Activated CD4-positive, alpha-beta T cell treated with anti-CD3 and anti-CD28 coated beads for 36 hours (primary cell): ENCODE measurements around the gene HCFC1R1. TPM values are rescaled to one million over a fixed set of nuclear protein-coding genes. Genes with fewer than 3 reads are reported as not detected.

Experiments used
- ATAC-seq: fragments of 200-7000 bp; cut with Tn5 transposase; one replicate; pipeline ENCODE4 v1.10.0; 2021; ENCODE audit warnings: mild to moderate bottlenecking, moderate library complexity
- CTCF ChIA-PET: fragments of 350-600 bp; sonication (Branson Sonifier 250); formaldehyde crosslinking; loops from one replicate; lab custom pipeline; 2021; ENCODE audit warnings: antibody characterized with exemption; lab: Charles Lee
- POLR2A ChIA-PET: fragments of 350-600 bp; sonication (Branson Sonifier 250); formaldehyde crosslinking; loops from one replicate; lab custom pipeline; 2021; ENCODE audit warnings: antibody characterized with exemption, inconsistent platforms; lab: Charles Lee
- DNase-seq: peaks from one replicate; pipeline ENCODE4 v3.0.0-alpha.2; 2020
- H3K27ac Mint-ChIP-seq: one replicate; pipeline ENCODE4 v1.8.0; 2021; ENCODE audit warnings: mixed read lengths
- H3K27me3 Mint-ChIP-seq: one replicate; pipeline ENCODE4 v1.8.0; 2021; ENCODE audit warnings: mixed read lengths
- H3K36me3 Mint-ChIP-seq: one replicate; pipeline ENCODE4 v1.8.0; 2021; ENCODE audit warnings: low read depth, mixed read lengths
- H3K4me1 Mint-ChIP-seq: one replicate; pipeline ENCODE4 v1.8.0; 2021; ENCODE audit warnings: mixed read lengths
- H3K4me3 Mint-ChIP-seq: one replicate; pipeline ENCODE4 v1.8.0; 2021; ENCODE audit warnings: mild to moderate bottlenecking, moderate library complexity, mixed read lengths
- H3K9me3 Mint-ChIP-seq: one replicate; pipeline ENCODE4 v1.8.0; 2021; ENCODE audit warnings: low read depth, mixed read lengths
- intact Hi-C, 2 experiments: fragments of 100-400 bp; cut with DNase I in 1 of 2; cut with micrococcal nuclease in 1 of 2; formaldehyde crosslinking; loops; one replicate each; pipeline versions ENCODE4 v1.14.2 to v1.15.1; 2022 to 2024; cut with DNase I, micrococcal nuclease
- total RNA-seq, 2 experiments: library from RNA; stranded (reverse); gene quantifications; one replicate each; pipeline ENCODE4 v1.2.3, GENCODE V29; 2021

HCFC1R1 gene
- total RNA-seq, 2 experiments from 2014 or later = 30.0 to 30.7 TPM

GRCh38 chr16:3008690-3009037 is 15.1 kb downstream of the HCFC1R1 start:
- peaks cover 26% of the 10 kb centered on the region for H3K4me1 Mint-ChIP-seq
- ChIA-PET CTCF (interaction anchor here (0.5 kb wide), 1 partner anchor 22 kb away, joined by 3 read pairs; no protein-coding TSS in a partner anchor), POLR2A (no interaction called here)
- no peak overlapping the region for H3K4me3 Mint-ChIP-seq
- H3K36me3 Mint-ChIP-seq = no peaks in the 10 kb centered on the region
- ATAC-seq (no peak), DNase-seq (no peak)
- peaks cover 11% of the 10 kb centered on the region for H3K27me3 Mint-ChIP-seq
- H3K9me3 Mint-ChIP-seq = no peaks in the 10 kb centered on the region
- intact Hi-C loops = no loop called here
- H3K27ac Mint-ChIP-seq = no peak overlapping the region

- Mint-ChIP-seq H3K36me3 (no peaks in the 10 kb centered on the region), H3K4me1 (peaks cover 26% of the 10 kb centered on the region), H3K4me3 (no peak overlapping the region), H3K27ac (no peak overlapping the region), H3K27me3 (peaks cover 11% of the 10 kb centered on the region), H3K9me3 (no peaks in the 10 kb centered on the region)
- intact Hi-C loops = no loop called here
- CTCF ChIA-PET = interaction anchor here (0.5 to 9.6 kb wide), 7 partner anchors 12 to 51 kb away, joined by 3 to 130 read pairs (median 3); partner anchors contain the start of gene TNFRSF12A
- POLR2A ChIA-PET = interaction anchor here (0.6 to 1.0 kb wide), 3 partner anchors 12 to 1262 kb away, joined by 3 to 5 read pairs (median 3); partner anchors contain the start of gene TNFRSF12A
- no peak for ATAC-seq
- DNase-seq = peak; percentile 25
Measured at GRCh38 chr16:3007957-3008689, 15.6 kb downstream of the HCFC1R1 start.

- no peaks in the 10 kb centered on the region for H3K36me3 Mint-ChIP-seq
- H3K4me1 Mint-ChIP-seq = peaks cover 23% of the 10 kb centered on the region
- CTCF ChIA-PET = interaction anchor here (0.7 to 9.6 kb wide), 7 partner anchors 13 to 52 kb away, joined by 3 to 130 read pairs (median 3); partner anchors contain the start of gene TNFRSF12A
- H3K9me3 Mint-ChIP-seq = no peaks in the 10 kb centered on the region
- H3K27me3 Mint-ChIP-seq = peaks cover 9% of the 10 kb centered on the region
- ATAC-seq = no peak
- intact Hi-C loops = no loop called here
- no peak overlapping the region for H3K4me3 Mint-ChIP-seq
- no peak overlapping the region for H3K27ac Mint-ChIP-seq
- DNase-seq = no peak
- POLR2A ChIA-PET = interaction anchor here (0.6 to 1.0 kb wide), 3 partner anchors 13 to 1262 kb away, joined by 3 to 5 read pairs (median 3); partner anchors contain the start of gene TNFRSF12A
Measured at GRCh38 chr16:3007059-3007956, 16.4 kb downstream of the HCFC1R1 start.

DNA sequence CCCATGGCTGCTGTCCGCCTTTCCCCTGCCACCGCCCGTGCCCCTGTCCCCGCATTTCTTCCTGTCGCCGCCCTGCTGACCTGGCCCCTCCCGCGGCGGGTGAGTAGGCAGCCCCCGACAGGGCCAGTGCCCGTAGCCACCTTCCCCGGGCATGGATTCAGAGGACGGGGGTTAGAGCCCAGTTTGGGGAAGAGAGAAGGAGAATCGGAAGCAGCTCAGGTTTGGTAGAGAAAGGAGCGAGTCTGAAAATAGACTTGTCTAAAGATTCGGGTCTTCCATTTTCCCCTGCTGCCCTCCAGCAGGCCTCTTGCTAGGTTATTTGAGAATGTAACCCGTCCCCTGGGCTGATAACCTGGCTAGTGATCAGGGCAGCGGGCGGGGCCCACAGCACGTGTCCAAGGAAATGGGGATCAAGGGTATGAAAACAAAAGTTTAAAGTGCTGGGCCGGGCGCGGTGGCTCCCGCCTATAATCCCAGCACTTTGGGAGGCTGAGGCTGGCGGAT is 18.9 kb downstream of the HCFC1R1 start:
- Mint-ChIP-seq H3K36me3 (no peaks in the 10 kb centered on the region), H3K4me1 (peaks cover 23% of the 10 kb centered on the region), H3K27me3 (peaks cover 6% of the 10 kb centered on the region), H3K9me3 (no peaks in the 10 kb centered on the region), H3K27ac (no peak overlapping the region), H3K4me3 (no peak overlapping the region)
- ChIA-PET CTCF (interaction anchor here (1.3 to 9.6 kb wide), 3 partner anchors 27 to 121 kb away, joined by 3 to 130 read pairs (median 3); partner anchors contain the start of gene KREMEN2), POLR2A (no interaction called here)
- no peak for ATAC-seq
- DNase-seq = no peak
- intact Hi-C loops = loop anchor here (1.0 to 2.0 kb wide), 4 partner anchors 15 to 36 kb away; partner anchors contain the start of genes TNFRSF12A (in 2 of the 2) and PAQR4 (in 1 of the 2)

GRCh38 chr16:3004319-3004718 is 19.4 kb downstream of the HCFC1R1 start:
- ATAC-seq = peak; percentile 10
- POLR2A ChIA-PET = interaction anchor here (0.7 to 1.2 kb wide), 6 partner anchors 16 to 463 kb away, joined by 3 to 5 read pairs (median 4); partner anchors contain the start of genes FLYWCH2 and TNFRSF12A
- intact Hi-C loops = loop anchor here (1.0 to 2.0 kb wide), 4 partner anchors 16 to 35 kb away; partner anchors contain the start of genes TNFRSF12A (in 2 of the 2) and PAQR4 (in 1 of the 2)
- H3K36me3 Mint-ChIP-seq = no peaks in the 10 kb centered on the region
- no peak overlapping the region for H3K27ac Mint-ChIP-seq
- peaks cover 23% of the 10 kb centered on the region for H3K4me1 Mint-ChIP-seq
- CTCF ChIA-PET = interaction anchor here (0.6 to 9.6 kb wide), 14 partner anchors 16 to 712 kb away, joined by 3 to 130 read pairs (median 4); partner anchors contain the start of genes HCFC1R1, KREMEN2, THOC6 and TNFRSF12A
- H3K9me3 Mint-ChIP-seq = no peaks in the 10 kb centered on the region
- H3K27me3 Mint-ChIP-seq = peaks cover 6% of the 10 kb centered on the region
- H3K4me3 Mint-ChIP-seq = no peak overlapping the region
- DNase-seq = peak; percentile 55

DNA sequence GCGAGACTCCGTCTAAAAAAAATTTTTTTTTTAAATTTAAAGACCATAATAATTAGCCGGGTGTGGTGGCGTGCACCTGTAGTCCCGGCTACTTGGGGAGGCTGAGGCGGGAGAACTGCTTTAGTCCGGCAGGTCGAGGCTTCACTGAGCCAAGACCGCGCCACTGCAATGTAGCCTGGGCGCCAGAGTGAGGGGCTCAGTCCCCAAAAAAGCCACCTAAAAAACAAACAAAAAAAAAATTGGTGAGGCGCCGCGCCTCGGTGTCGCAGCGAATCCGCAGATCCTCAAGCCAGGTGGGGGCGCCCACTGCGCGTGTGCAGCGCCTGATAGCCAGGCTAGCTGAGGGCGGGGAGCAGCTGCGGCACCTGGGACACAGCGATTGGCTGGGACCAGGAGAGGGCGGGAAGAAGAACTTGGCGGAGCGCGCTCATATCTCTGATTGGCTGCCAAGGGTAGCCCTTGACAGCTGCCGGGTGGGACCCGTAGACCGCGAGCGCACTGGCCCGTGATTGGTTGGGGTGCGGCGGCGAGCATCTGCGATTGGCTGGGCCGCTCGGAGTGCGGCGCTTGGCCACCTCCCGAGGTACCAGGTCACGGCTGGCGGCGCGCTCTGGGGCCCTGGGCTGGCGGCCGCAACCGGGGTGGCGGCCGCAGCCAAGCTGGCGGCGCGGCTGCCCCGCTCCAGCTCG is 20.0 kb downstream of the HCFC1R1 start:
- peak overlapping the region; percentile 32 for H3K4me3 Mint-ChIP-seq
- peaks cover 6% of the 10 kb centered on the region for H3K27me3 Mint-ChIP-seq
- DNase-seq (peak; percentile 99), ATAC-seq (peak; percentile 100)
- ChIA-PET CTCF (interaction anchor here (0.6 to 9.6 kb wide), 15 partner anchors 17 to 713 kb away, joined by 3 to 130 read pairs (median 3); partner anchors contain the start of genes HCFC1R1, KREMEN2, THOC6 and TNFRSF12A), POLR2A (interaction anchor here (0.7 to 1.2 kb wide), 6 partner anchors 16 to 464 kb away, joined by 3 to 5 read pairs (median 4); partner anchors contain the start of genes FLYWCH2 and TNFRSF12A)
- H3K4me1 Mint-ChIP-seq = peaks cover 23% of the 10 kb centered on the region
- H3K36me3 Mint-ChIP-seq = no peaks in the 10 kb centered on the region
- no peaks in the 10 kb centered on the region for H3K9me3 Mint-ChIP-seq
- no peak overlapping the region for H3K27ac Mint-ChIP-seq
- intact Hi-C loops = loop anchor here (1.0 to 2.0 kb wide), 8 partner anchors 17 to 147 kb away; partner anchors contain the start of genes TNFRSF12A (in 2 of the 2), PAQR4 (in 1 of the 2) and THOC6 (in 1 of the 2)

DNA sequence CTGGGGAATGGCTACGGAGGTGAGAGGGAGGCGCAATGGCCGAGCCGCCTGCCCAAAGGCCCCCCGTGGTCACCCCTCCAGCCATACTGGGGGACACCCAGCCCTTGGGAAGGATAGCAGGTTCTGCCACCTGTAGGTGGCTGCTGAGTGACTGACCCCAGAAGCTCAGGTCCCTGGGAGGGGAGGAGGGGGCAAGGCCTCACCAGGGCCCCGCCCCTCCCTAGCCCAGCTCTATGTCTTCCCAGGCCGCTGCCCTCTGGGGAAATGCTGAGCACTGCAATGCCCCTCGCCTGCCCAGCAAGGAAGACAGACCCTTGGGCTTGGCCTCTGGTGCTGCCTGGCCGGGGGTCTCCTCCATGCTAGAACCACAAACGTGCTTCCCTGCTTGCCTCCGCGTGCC is 22.4 kb downstream of the HCFC1R1 start:
- H3K4me1 Mint-ChIP-seq = no peaks in the 10 kb centered on the region

GRCh38 chr16:3000540-3000939 is 23.2 kb downstream of the HCFC1R1 start:
- no peaks in the 10 kb centered on the region for H3K4me1 Mint-ChIP-seq
- no peaks in the 10 kb centered on the region for H3K36me3 Mint-ChIP-seq
- H3K27me3 Mint-ChIP-seq = no peaks in the 10 kb centered on the region
- H3K27ac Mint-ChIP-seq = no peak overlapping the region
- intact Hi-C loops = no loop called here
- H3K9me3 Mint-ChIP-seq = no peaks in the 10 kb centered on the region
- CTCF ChIA-PET = interaction anchor here (1.1 to 9.6 kb wide), 2 partner anchors 18 to 31 kb away, joined by 3 to 130 read pairs; no protein-coding TSS in a partner anchor
- no peak overlapping the region for H3K4me3 Mint-ChIP-seq
- POLR2A ChIA-PET = no interaction called here
- no peak for ATAC-seq
- no peak for DNase-seq

More for the DNA sequence above, 22.4 kb downstream of the HCFC1R1 start:
- H3K9me3 Mint-ChIP-seq = no peaks in the 10 kb centered on the region
- DNase-seq (no peak), ATAC-seq (no peak)
- intact Hi-C loops = no loop called here
- ChIA-PET POLR2A (no interaction called here), CTCF (interaction anchor here (1.1 to 9.6 kb wide), 2 partner anchors 17 to 30 kb away, joined by 3 to 130 read pairs; no protein-coding TSS in a partner anchor)
- no peaks in the 10 kb centered on the region for H3K27me3 Mint-ChIP-seq
- no peak overlapping the region for H3K27ac Mint-ChIP-seq
- no peaks in the 10 kb centered on the region for H3K36me3 Mint-ChIP-seq
- H3K4me3 Mint-ChIP-seq = no peak overlapping the region

DNA sequence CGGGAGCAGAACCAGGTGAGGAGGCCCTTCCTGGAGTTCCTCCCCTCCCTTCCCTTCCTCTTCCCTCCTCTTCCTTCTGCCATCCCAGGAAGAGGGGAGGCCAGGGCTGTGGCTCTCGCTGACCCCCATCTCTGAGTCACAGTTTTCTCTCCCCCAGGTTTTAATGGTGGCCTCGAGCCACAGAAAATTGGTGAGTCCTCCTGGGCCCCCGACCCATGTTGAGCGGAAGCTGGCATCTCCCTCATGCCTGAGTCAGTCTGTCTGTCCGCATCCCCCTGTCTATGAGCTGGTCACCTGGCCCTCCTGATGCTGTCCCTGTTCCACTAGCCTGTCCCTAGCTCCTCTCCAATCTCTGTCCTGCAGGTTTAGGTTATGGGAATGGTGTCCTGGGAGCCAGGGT is 23.8 kb downstream of the HCFC1R1 start:
- ATAC-seq (no peak), DNase-seq (no peak)
- Mint-ChIP-seq H3K4me3 (no peak overlapping the region), H3K27me3 (no peaks in the 10 kb centered on the region), H3K36me3 (no peaks in the 10 kb centered on the region), H3K27ac (no peak overlapping the region), H3K4me1 (no peaks in the 10 kb centered on the region), H3K9me3 (no peaks in the 10 kb centered on the region)
- intact Hi-C loops = no loop called here
- ChIA-PET POLR2A (no interaction called here), CTCF (interaction anchor here (9.6 kb wide), 1 partner anchor 32 kb away, joined by 130 read pairs; no protein-coding TSS in a partner anchor)

DNA sequence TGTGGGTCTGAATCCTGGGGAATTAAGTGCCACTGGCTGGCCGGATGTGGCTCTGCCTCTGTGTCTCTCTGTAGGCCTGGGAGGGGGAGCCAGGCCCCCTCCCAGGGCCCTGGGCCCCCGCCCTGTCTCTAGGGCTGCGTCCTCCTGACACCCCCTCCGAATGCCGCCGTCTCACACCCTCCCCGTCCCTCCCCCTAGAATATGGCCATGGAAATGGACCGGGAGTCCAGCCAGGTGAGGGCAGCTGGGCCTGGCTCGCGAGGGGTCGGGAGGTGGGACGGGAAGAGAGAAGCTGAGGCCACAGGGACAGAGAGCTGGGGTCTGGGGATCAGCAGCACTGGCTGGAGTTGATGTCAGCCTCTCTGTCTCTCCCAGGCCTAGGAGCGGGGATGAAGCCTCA is 27.4 kb downstream of the HCFC1R1 start:
- intact Hi-C loops = no loop called here
- POLR2A ChIA-PET = interaction anchor here (0.7 kb wide), 1 partner anchor 1010 kb away, joined by 4 read pairs; no protein-coding TSS in a partner anchor
- no peaks in the 10 kb centered on the region for H3K9me3 Mint-ChIP-seq
- CTCF ChIA-PET = no interaction called here
- no peak overlapping the region for H3K4me3 Mint-ChIP-seq
- H3K27ac Mint-ChIP-seq = no peak overlapping the region
- no peaks in the 10 kb centered on the region for H3K36me3 Mint-ChIP-seq
- H3K27me3 Mint-ChIP-seq = no peaks in the 10 kb centered on the region
- DNase-seq = no peak
- no peaks in the 10 kb centered on the region for H3K4me1 Mint-ChIP-seq
- no peak for ATAC-seq
